ENCODE results near the gene CRACDL. TPM values are rescaled to one million over a fixed set of nuclear protein-coding genes. Genes with fewer than 3 reads are reported as not detected.

The CRACDL gene, protein sequence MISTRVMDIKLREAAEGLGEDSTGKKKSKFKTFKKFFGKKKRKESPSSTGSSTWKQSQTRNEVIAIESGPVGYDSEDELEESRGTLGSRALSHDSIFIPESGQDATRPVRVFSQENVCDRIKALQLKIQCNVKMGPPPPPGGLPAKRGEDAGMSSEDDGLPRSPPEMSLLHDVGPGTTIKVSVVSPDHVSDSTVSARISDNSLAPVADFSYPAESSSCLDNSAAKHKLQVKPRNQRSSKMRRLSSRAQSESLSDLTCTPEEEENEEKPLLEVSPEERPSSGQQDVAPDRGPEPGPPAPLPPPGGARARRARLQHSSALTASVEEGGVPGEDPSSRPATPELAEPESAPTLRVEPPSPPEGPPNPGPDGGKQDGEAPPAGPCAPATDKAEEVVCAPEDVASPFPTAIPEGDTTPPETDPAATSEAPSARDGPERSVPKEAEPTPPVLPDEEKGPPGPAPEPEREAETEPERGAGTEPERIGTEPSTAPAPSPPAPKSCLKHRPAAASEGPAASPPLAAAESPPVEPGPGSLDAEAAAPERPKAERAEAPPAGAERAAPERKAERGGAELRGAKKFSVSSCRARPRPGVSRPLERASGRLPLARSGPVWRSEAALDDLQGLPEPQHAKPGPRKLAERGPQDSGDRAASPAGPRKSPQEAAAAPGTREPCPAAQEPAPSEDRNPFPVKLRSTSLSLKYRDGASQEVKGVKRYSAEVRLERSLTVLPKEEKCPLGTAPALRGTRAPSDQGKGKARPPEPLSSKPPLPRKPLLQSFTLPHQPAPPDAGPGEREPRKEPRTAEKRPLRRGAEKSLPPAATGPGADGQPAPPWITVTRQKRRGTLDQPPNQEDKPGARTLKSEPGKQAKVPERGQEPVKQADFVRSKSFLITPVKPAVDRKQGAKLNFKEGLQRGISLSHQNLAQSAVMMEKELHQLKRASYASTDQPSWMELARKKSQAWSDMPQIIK
- total RNA-seq (2014; rRNA removed; shearing (Covaris generic); ENCODE audit: low replicate concordance): not detected in 2 replicates

DNA sequence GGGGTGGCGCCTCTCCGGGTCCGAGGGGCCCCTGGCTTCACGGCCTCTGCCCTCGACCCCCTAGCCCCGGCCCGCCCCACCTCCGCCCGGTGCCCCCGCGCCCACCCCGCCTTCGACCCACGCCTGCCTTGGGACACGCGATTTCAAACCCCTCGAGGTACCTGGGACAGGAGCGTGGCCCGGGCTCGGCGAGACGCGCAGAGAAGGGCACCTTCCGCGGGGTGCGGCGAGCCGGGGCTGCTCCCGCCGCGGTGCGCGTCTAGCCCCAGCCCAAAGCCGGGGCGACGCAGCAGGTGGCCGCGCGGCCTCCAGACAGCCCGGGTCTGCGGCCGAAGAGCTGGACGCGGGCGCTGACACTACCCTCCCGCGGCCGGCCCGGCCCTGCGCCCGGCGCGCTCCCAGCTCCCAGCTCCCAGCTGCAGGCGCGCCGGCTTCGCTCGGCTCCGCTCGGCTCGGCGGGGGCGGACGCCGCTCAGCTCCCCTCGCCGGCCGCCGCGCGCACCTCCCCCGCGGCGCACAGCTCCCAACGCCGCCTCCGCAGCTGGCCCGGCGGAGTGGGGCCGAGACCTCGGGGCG lies at the start of gene CRACDL:
Gene CRACDL, minus strand, starts transcription at position 449 of the 576 bp plus-strand sequence. CDS start 89,425 bp downstream, outside the sequence.
- Histone ChIP-seq H3K4me3 (peak within 1 kb of the TSS; percentile 36), H3K27me3 (no peaks in the 10 kb centered on the region), H3K36me3 (no peaks in the 10 kb centered on the region), H3K9me3 (no peaks in the 10 kb centered on the region)
- peak; percentile 53 for DNase-seq

DNA sequence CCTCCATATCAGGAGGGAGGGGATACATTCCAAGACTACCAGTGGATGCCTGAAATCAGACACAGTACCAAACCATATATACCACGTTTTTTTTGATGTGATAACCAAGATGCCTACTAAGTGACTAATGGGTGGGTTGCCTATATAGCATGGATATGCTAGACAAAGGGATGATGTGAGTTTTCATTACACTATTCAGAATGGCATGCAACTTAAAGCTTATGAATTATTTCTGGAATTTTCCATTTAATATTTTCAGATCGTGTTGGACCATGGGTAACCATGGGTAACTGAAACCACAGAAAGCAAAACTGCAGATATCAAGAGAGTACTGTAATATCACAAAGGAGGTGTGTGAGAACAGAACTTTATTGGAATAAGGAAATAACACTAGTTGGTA lies 39.6 kb upstream of the CRACDL start:
- Histone ChIP-seq H3K4me3 (no peak overlapping the region), H3K9me3 (peaks cover 5% of the 10 kb centered on the region), H3K27me3 (no peaks in the 10 kb centered on the region), H3K36me3 (no peaks in the 10 kb centered on the region)
- no peak for DNase-seq

DNA sequence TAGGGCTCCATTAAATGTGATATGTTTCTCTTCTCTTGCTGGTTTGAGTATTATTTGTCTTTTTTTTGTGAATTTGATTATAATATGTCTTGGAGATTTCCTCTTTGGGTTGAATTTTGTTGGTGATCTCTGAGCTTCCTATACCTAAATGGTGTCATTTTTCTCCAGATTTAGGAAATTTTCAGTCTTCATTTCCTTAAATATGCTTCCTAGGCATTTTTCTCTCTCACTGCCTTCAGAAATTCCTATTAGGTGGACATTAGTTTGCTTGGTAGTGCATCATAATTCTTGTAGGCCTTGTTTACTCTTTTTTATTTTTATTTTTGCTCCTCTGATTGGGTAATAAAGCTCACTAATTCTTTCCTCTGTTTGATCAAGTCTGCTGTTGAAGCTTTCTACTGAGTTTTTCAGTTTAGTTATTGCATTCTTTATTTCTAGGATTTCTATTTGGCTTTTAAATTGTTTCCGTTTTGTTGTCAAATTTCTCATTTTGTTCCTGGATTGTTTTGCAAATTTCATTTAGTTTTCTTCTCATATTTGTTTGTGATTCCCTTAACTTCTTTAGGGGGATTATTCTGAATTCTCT lies 36.6 kb upstream of the CRACDL start:
- H3K27me3 ChIP-seq: no peaks in the 10 kb centered on the region
- no peaks in the 10 kb centered on the region for H3K36me3 ChIP-seq
- H3K4me3 ChIP-seq: no peak overlapping the region
- H3K9me3 ChIP-seq: peaks cover 6% of the 10 kb centered on the region
- DNase-seq: no peak

DNA sequence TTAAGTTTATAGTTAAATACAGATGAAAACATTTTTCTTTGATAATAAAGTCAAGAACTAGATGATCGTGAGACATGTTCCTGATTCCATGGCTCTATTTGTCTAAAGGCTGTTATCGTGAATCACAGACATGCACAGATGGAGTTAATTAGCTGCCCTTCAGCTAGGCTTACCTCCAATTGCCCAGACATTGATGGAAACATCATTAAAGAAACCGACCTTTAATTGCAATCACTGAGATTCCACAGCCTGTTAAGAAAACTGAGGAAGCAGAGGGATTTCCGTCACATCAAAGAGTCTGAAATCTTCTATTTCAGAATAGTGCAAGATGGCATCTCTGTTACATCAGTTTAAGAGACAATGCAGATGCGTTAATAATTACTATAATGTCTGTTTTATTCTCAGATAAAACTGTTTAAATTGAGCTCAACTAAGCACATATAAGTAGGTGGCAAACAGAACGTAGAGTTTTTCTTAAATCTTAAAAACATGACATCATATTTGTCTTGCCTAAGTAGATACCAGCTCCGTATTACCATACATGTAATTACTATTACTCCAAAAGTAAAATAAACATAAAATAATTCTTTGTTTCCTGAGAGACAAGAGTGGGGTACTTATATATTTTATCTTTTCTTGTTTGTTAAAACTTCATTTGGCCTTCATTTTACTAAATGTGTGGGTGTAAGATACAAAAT lies 23.9 kb upstream of the CRACDL start:
- H3K27me3 ChIP-seq: peaks cover 8% of the 10 kb centered on the region; the same call in 1 of the 2 replicates
- no peak overlapping the region for H3K4me3 ChIP-seq
- no peaks in the 10 kb centered on the region for H3K9me3 ChIP-seq
- no peak for DNase-seq
- no peaks in the 10 kb centered on the region for H3K36me3 ChIP-seq

DNA sequence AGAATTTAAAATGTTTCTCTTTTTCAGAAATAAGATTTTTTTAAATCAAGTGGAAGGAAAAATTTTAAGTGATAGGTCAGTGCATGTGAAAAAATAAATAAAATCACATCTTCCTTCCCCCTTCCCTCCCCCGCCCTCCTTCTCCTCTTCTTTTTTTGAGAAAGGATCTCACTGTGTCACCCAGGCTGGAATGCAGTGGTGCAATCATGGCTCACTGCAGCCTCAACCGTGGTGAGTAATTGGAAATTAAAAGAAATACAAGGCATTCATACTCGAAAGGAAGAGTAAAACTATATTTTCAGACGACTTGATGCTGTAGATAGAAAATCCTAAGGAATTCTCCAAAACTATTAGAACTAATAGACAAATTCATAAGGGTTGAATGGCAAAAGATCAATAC lies 16.9 kb upstream of the CRACDL start:
- H3K9me3 ChIP-seq: no peaks in the 10 kb centered on the region
- H3K27me3 ChIP-seq: peaks cover 12% of the 10 kb centered on the region
- H3K36me3 ChIP-seq: no peaks in the 10 kb centered on the region
- no peak overlapping the region for H3K4me3 ChIP-seq
- no peak for DNase-seq

DNA sequence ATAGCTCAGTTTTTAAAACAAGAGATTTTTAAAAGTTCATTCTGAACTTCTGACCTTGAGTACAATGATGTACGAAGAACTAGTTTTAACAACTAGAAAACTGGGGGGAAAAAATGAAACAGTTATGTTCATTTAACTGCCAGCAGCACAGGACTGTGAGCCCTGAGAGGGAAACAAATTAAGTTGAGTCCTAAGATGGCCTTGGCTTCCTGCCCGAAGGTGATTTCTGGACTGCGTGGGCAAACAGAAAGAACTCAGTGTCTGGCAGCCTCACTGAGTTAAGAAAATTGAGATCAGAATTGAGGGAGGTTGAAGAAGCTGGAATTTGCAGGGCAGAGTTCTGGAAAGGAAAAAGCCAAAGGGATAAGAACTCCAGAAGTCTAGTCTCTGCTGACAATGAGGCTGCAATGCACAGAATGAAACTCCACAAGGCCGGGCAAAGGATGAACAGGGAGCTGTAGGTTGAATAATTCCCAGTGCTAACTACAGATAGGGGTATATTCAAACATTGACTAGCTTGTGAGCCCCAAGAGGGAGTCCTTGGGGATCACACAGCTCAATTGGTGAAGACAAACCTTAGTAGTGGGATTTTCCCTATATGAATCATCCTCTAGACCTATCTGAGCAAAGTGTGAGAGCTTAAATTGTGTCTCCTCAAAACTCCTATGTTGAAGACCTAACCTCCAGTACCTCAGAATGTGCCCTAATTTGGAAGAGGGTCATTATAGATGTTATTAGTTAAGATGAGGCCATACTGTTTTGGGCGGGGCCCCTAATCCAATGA lies 13.1 kb upstream of the CRACDL start:
- H3K36me3 ChIP-seq: no peaks in the 10 kb centered on the region
- H3K4me3 ChIP-seq: no peak overlapping the region
- peaks cover 3% of the 10 kb centered on the region for H3K27me3 ChIP-seq
- DNase-seq: no peak
- no peaks in the 10 kb centered on the region for H3K9me3 ChIP-seq

DNA sequence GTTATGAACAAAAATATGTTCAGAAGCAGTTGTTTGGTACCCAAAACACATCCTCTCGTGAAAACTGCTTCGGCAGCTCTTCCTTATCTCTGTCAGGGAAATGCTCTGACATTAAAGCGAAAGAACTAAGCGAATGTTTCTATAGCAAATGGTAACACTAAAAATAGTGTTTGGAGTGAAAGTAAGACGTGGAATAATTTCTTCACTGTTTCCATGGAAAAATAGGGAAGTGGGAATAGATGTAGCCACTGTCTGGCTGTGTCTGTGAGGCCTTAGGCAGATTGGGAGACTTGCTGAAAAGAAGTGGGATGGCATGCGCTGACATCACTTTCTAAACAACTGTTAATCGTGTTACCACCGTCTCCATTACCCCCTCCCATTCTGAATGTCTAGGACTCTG lies 11.5 kb upstream of the CRACDL start:
- Histone ChIP-seq H3K27me3 (peaks cover 3% of the 10 kb centered on the region), H3K4me3 (no peak overlapping the region), H3K9me3 (no peaks in the 10 kb centered on the region), H3K36me3 (no peaks in the 10 kb centered on the region)
- no peak for DNase-seq

DNA sequence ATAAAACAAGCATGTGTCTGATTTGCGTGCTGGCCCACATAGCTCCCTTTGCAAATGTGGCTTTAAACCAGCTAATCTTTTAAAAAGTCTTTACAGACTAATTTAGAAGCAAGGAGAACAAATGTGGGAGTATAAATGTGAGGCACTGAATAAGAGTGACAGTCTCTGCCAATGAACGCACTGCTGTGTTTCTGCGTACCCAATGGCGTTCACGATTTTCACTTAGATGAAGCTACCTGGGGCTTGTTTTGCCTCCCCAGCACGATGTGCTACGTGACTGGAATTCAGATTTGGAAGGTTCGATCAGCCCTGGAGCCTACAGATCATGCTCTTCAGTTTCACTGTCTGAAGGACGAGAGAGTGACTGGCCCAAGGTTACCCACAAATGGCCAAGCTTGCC lies 10.8 kb upstream of the CRACDL start:
- Histone ChIP-seq H3K36me3 (no peaks in the 10 kb centered on the region), H3K4me3 (no peak overlapping the region), H3K9me3 (no peaks in the 10 kb centered on the region), H3K27me3 (peaks cover 3% of the 10 kb centered on the region; the same call in 1 of the 2 replicates)
- no peak for DNase-seq

DNA sequence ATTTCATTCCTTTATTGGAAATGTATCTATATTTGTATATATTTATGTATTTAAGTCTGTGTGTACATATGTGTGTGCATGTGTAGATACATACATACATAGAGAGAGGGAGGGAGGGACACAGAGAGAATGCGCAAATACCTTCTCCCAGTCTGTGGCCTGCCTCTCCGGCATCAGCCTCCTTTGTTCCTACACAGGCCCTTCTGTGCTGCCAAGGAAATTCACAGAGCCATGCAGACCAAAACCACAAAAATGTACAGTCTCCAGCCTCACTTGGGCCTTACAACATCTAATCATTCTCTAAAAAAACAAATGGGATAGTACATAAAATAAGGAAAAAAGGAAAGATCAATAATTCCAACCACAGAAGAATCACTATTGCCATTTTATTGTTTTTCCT lies 8.8 kb upstream of the CRACDL start:
- H3K9me3 ChIP-seq: no peaks in the 10 kb centered on the region
- no peak for DNase-seq
- no peaks in the 10 kb centered on the region for H3K36me3 ChIP-seq
- H3K4me3 ChIP-seq: no peak overlapping the region
- no peaks in the 10 kb centered on the region for H3K27me3 ChIP-seq

DNA sequence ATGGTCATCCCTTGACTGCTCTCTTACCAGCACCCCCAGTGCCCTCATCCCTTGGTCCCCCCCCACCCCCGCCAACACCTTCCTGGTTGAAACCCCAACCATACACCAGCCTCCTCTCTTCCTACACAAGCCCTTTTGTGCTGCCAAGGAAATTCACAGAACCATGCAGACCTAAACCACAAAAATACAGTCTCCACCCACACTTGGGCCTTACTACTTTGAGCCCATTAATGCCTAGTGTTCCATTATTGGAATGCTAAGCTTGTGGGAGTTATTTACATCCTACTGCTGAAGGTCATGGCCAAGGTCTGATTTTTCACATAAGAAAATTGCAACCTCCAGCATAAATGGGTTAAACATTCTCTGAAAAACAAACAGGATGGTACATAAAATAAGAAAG lies 4.1 kb upstream of the CRACDL start:
- no peak for DNase-seq
- Histone ChIP-seq H3K9me3 (no peaks in the 10 kb centered on the region), H3K36me3 (no peaks in the 10 kb centered on the region), H3K27me3 (no peaks in the 10 kb centered on the region), H3K4me3 (no peak overlapping the region)

DNA sequence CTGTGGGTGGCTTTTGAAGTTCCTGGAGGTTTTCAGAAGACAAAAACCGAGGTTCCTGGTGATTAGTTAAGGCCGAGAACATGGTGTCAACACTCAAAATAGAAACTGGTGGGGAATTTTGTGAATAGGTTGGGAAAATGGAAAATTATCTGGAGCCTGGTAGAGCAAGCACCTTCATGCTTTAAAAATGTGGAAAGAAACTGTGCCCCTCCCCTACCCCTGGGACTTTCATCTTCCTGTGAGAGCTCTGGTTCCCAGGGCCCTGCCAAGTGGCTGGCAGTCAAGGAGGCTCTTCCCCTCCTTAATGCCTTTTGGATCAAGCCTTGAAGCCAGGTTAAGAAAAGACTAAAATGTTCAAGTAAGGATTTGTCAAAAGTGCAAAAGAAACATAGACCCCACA lies 1.9 kb upstream of the CRACDL start:
- Histone ChIP-seq H3K27me3 (no peaks in the 10 kb centered on the region), H3K4me3 (no peak overlapping the region), H3K36me3 (no peaks in the 10 kb centered on the region), H3K9me3 (no peaks in the 10 kb centered on the region)
- no peak for DNase-seq

DNA sequence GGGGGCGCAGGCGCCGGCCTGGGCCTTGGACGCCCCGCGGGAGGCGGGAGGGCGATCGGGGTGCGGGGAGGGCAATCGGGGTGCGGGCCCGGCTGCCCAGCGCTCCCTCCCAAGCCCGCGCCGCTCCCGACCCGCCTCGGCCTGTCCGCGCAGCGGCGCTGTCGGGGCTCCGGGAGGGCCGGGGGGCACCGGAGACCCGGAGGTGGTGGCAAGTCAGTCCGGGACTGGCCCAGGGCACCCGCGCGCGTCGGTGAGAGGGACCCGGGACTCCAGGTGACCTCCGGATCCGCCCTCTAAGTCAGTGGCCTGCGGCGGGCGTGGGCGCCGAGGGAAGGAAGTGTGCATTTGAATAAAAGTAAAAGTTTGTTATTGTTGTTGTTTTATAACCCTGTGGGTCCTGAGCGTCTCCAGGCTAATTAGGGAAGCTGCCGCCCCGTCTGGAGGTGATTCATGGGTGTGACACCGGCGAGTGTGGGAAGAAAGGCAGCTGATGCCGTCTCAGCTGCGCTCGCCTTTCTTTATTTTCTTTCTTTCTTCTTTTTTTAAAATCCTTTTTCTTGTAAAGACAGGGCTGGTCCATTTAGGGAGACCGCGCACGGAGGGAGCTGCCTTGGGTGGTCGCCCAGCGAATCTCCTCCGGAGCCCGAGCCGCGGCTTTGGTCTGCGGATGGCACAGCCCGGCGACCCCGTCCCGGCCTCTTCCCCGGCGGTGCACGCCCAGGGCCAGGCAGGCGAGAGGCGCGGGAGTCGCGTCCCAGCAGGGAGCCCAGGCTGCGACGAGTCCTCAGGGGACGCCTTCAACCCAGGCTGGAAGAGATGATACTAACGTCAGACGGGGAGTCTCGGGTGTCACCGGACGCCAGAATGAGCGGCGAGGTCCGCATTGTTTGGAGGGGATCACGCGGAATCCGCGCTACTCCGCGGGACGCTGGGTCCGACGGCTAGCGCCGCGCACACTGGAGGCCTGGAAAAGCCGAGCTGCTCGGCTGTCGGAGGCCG lies 627 bp upstream of the CRACDL start:
- Histone ChIP-seq H3K36me3 (no peaks in the 10 kb centered on the region), H3K9me3 (no peaks in the 10 kb centered on the region), H3K4me3 (peak overlapping the region; percentile 36), H3K27me3 (no peaks in the 10 kb centered on the region)
- no peak for DNase-seq

DNA sequence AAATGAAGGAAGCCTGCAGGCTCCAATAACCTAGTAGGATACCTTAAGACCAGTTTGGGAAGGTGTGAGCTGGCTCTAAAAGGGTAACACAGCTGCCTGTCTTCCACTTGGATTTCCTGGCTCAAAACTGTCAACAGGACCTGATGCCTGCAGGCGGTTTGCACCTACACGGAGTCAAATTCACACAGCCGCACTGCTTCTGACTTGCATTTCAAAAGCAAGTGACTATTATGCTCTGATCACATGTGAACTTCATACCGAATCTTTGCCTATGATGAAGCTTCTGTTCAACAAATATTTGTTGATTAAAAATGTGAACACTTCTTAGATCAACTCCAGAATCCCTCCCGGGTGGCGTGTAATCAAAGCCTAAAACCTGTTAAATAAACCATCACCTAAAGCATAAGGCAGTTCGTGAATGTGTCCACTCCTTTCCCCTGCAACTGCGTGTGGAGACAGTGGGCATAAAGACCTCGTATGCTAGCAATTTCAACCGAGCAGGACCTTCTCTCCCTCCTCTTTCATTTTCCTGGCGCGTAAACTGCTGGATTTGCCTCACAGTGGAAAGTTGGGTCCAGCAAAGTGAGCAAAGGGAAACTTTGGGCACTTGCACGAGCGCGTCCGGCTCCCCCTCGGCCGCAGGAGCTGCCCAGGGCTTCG lies 784 bp downstream of the CRACDL start:
- Histone ChIP-seq H3K4me3 (no peak overlapping the region), H3K27me3 (no peaks in the 10 kb centered on the region)
- DNase-seq: no peak

DNA sequence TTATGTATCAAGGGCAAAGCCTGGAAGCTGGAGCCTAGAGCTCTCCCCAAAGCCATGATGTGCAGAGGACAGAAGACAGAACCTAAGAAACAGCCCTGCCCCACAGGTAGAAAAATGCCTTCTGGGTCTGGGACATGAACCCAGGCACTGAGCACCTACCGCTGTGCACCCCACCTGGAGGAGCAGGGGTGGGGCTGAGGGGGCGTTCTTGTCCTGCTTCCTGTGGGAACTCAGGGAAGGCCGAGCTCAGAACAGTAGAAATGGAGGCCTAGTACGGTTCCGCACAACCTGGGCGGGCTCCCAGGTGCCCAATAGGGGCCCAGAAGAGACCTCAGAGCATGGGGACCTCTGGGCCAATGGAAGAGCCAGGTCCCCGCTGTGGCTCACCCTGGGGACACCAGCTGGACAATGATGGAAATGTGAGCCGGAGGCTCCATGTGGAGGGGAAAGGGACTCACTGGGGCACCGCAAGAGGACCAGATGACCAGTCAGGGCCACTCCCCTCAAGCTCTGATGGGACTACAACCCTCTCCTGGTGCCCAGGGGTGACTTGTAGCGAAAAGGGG lies 3.2 kb downstream of the CRACDL start:
- Histone ChIP-seq H3K4me3 (no peak overlapping the region), H3K27me3 (no peaks in the 10 kb centered on the region), H3K9me3 (no peaks in the 10 kb centered on the region), H3K36me3 (no peaks in the 10 kb centered on the region)
- no peak for DNase-seq

More for the DNA sequence above, 784 bp downstream of the CRACDL start:
- no peaks in the 10 kb centered on the region for H3K9me3 ChIP-seq
- H3K36me3 ChIP-seq: no peaks in the 10 kb centered on the region
